ENCODE measurements around the gene FANCG. TPM values are rescaled to one million over a fixed set of nuclear protein-coding genes. Genes with fewer than 3 reads are reported as not detected.

FANCG gene
- total RNA-seq, 4 donors from 2014 or later: 11.6 to 23.4 (median 18.8) TPM

DNA sequence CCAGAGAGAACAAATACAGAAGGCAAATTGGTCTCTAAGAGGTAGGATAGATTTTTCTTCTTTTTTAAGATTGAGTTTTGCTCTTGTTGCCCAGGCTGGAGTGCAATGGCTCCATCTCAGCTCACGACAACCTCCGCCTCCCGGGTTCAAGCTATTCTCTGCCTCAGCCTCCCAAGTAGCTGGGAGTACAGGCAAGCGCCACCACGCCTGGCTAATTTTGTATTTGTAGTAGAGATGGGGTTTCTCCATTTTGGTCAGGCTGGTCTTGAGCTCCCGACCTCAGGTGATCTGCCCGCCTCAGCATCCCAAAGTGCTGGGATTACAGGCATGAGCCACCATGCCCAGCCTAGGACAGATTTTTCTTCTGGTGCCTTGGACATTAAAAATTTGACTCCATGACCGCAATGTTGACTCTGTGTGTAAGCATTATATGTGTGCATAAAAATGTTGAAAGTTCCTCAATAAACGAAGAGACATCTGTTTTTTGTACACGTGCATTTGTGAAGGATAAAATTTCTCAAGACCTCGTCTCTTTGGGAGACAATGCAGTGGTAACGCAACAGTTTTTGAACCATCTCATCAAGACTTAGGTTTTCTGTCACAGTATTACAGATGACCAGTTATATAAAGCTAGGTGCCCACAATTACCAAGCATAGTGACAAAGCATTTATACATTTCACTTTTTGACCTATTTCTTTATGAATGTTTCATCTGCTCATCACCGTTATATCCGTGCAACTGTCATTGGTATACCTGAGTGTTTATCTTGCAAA is 24.7 kb downstream of the FANCG start:
- no peak for DNase-seq
- TF ChIP-seq POLR2A (IDR thresholded peaks at IDR 0.05): no peak
- TF ChIP-seq, protein P1, sequence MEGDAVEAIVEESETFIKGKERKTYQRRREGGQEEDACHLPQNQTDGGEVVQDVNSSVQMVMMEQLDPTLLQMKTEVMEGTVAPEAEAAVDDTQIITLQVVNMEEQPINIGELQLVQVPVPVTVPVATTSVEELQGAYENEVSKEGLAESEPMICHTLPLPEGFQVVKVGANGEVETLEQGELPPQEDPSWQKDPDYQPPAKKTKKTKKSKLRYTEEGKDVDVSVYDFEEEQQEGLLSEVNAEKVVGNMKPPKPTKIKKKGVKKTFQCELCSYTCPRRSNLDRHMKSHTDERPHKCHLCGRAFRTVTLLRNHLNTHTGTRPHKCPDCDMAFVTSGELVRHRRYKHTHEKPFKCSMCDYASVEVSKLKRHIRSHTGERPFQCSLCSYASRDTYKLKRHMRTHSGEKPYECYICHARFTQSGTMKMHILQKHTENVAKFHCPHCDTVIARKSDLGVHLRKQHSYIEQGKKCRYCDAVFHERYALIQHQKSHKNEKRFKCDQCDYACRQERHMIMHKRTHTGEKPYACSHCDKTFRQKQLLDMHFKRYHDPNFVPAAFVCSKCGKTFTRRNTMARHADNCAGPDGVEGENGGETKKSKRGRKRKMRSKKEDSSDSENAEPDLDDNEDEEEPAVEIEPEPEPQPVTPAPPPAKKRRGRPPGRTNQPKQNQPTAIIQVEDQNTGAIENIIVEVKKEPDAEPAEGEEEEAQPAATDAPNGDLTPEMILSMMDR (IDR thresholded peaks at IDR 0.05): no peak
- H3K9me3 ChIP-seq: no peaks in the 10 kb centered on the region
- intact Hi-C loops (cut with DNase I): no loop called here
- no peaks in the 10 kb centered on the region for H3K27me3 ChIP-seq
- no peak overlapping the region for H3K27ac ChIP-seq
- no peak overlapping the region for H3K4me3 ChIP-seq
- no peaks in the 10 kb centered on the region for H3K4me1 ChIP-seq
- peaks cover 32 to 98% (median 55%) of the 10 kb centered on the region in 3 donors for H3K36me3 ChIP-seq
- WGBS, 2 donors: 94 to 96% methylated on average over 11 to 14 of the region's 14 CpGs

DNA sequence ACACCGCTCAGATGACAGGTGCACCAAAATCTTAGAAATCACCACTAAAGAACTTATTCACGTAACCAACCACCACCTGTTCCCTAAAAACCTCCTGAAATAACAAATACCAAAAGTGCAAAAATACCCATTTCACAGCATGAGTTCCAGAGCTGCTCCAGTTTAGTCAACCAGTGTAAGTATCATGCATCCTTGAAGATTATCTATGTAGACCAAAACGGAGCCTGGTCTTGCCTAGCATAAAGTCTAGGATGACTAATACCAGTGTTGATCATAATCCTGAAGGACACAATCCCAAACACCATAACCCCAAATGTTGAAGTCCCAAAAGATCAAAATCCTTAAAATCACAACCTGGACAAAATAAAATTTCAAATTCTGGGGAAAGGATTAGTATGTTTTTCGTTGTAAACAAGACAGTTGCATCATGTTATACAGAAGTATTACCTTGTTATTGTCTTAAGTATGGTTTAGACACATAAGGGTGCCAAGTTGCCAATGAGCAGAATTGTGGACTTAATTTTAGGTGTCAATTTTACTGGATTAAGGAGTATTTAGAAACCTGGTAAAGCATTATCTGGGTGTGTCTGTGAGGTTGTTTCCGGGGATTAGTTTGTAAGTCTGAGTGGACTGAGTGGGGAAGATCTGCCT is 25.4 kb downstream of the FANCG start:
- TF ChIP-seq, protein P1 (IDR thresholded peaks at IDR 0.05): no peak
- no peak for TF ChIP-seq POLR2A (IDR thresholded peaks at IDR 0.05)
- H3K27ac ChIP-seq: no peak overlapping the region
- no peaks in the 10 kb centered on the region for H3K27me3 ChIP-seq
- intact Hi-C loops (cut with DNase I): no loop called here
- 59 to 86% methylated on average over 5 of the region's 5 CpGs for WGBS, 2 donors
- no peaks in the 10 kb centered on the region for H3K9me3 ChIP-seq
- peaks cover 32 to 98% (median 48%) of the 10 kb centered on the region in 3 donors for H3K36me3 ChIP-seq
- H3K4me1 ChIP-seq: no peaks in the 10 kb centered on the region
- no peak for DNase-seq
- no peak overlapping the region for H3K4me3 ChIP-seq

DNA sequence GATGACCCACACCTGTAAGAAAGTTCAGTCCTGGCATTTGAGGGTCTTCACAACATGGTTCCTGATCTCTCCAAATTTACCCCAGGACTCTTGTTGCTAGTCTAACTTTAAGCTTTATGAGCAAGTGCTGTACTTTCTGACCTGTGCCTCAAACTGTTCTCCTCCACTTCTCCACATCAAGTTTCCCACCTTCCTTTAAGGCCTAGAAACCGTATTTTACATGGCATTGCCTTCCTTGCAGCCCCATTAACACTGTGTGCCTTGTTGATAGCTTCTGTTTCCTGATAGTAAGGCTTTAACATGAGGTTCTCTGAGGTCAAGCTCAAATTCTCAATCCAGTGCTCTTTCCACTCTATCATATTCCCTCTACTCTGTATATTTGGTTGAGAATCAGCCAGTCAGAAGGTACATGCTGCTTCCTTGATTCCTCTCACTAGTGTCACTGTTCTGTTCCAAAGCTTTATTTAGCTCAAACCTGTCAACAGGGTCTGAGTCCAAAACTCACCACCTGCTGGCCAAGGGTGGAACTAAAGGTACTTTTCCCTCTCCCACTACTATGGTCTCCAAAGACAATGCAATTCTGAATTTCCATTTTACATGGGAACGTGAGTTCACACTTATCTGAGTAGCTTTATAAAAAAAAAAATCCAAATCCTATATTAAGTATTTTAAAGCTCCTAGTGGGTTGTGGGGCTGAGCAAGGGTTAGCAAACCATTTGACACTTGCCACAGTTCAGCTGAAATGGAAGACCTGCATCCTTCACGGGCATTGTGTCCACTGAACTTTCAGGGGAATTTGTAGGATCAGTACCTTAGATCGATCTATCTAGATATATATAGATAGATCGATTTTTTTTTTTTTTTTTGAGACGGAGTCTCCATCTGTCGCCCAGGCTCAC is 28.4 kb downstream of the FANCG start:
- Histone ChIP-seq H3K4me3 (no peak overlapping the region), H3K36me3 (peaks cover 11 to 88% (median 19%) of the 10 kb centered on the region in 3 donors), H3K27ac (peak overlapping the region; percentile 4 to 54 (median 36)), H3K9me3 (no peaks in the 10 kb centered on the region), H3K27me3 (no peaks in the 10 kb centered on the region), H3K4me1 (no peaks in the 10 kb centered on the region)
- no peak for TF ChIP-seq POLR2A (IDR thresholded peaks at IDR 0.05)
- TF ChIP-seq, protein P1 (IDR thresholded peaks at IDR 0.05): peak; percentile 25 to 76 (median 58)
- WGBS, 2 donors: 66 to 77% methylated on average over 6 to 7 of the region's 7 CpGs
- intact Hi-C loops (cut with DNase I): no loop called here
- DNase-seq: no peak

DNA sequence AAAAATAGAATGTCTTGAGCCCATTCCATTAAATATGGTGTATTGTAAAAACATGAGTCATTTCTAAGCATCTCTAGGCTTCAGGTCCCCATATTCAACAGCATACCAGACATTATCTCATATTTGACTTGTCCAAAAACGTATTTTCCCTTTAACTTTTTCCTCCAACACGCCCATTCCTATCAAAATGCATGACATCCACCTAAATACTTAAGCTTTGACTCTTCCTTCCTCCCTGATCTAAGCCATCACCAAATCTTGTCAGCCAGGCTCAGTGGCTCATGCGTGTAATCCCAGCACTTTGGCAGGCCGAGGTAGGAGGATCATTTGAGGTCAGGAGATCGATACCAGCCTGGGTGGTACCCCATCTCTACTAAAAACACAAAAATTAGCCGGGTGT is 31.2 kb downstream of the FANCG start:
- Histone ChIP-seq H3K4me3 (no peak overlapping the region), H3K9me3 (no peaks in the 10 kb centered on the region), H3K36me3 (peaks cover 7 to 85% (median 9%) of the 10 kb centered on the region in 3 donors), H3K27ac (no peak overlapping the region), H3K4me1 (no peaks in the 10 kb centered on the region), H3K27me3 (no peaks in the 10 kb centered on the region)
- DNase-seq: no peak
- intact Hi-C loops (cut with DNase I): no loop called here
- 89 to 92% methylated on average over 5 to 6 of the region's 6 CpGs for WGBS, 2 donors
- no peak for TF ChIP-seq POLR2A (IDR thresholded peaks at IDR 0.05)
- TF ChIP-seq, protein P1 (IDR thresholded peaks at IDR 0.05): no peak

Measured in esophagus squamous epithelium (tissue), 5 donors.